Cardiac atrium fibroblast (primary cell): ENCODE data around the gene SCN4A. TPM values are rescaled to one million over a fixed set of nuclear protein-coding genes. Genes with fewer than 3 reads are reported as not detected.

ENCODE experiments used
- total RNA-seq: library from RNA; depleted of rRNA; stranded (reverse); fragments of >200 nt; gene quantifications from 2 replicates; pipeline ENCODE4 v1.2.3, GENCODE V29; 2015

Gene SCN4A
- total RNA-seq: under 0.01 TPM in 1 of 2 replicates, not detected in the other

GRCh38 chr17:63972796-63973195, at the start of gene SCN4A:
Gene SCN4A, minus strand, starts transcription at chr17:63972918. Its CDS starts 77 bp downstream, at chr17:63972841.

GRCh38 chr17:64020056-64020766, 47.5 kb upstream of the SCN4A start, which contains the start of gene ICAM2:
Gene ICAM2, minus strand, starts transcription at chr17:64020633. Its CDS starts 13,942 bp downstream, at chr17:64006691.

GRCh38 chr17:63998050-63998720, 25.5 kb upstream of the SCN4A start, which contains the start of gene PRR29:
Gene PRR29, plus strand, starts transcription at chr17:63998351. Its CDS starts 14 bp downstream, at chr17:63998365.

GRCh38 chr17:63931981-63932561, 40.6 kb downstream of the SCN4A start, which contains the start of gene CD79B:
Gene CD79B, minus strand, starts transcription at chr17:63932331. Its CDS starts 70 bp downstream, at chr17:63932261.

GRCh38 chr17:63918789-63919305, 53.9 kb downstream of the SCN4A start, which contains the start of gene GH1:
Gene GH1, minus strand, starts transcription at chr17:63918839. Its CDS starts 63 bp downstream, at chr17:63918776.

GRCh38 chr17:63911041-63911635, 61.6 kb downstream of the SCN4A start, which contains the start of gene CSHL1:
Gene CSHL1, minus strand, starts transcription at chr17:63911258. Its CDS starts 62 bp downstream, at chr17:63911196.

GRCh38 chr17:63896524-63897354, 76.0 kb downstream of the SCN4A start, which contains the start of gene CSH1:
Gene CSH1, minus strand, starts transcription at chr17:63896574. Its CDS starts 63 bp downstream, at chr17:63896511.

Other genes starting within 250 kb of the SCN4A start
- 15.9 and 20.9 TPM in 2 replicates for gene STRADA, start 231.1 kb downstream of the SCN4A start, total RNA-seq
- 31.4 and 45.4 TPM in 2 replicates for gene CCDC47, start 199.3 kb downstream of the SCN4A start, total RNA-seq
- gene DDX42, start 198.7 kb downstream of the SCN4A start, total RNA-seq: 23.5 and 37.4 TPM in 2 replicates
- 50.9 and 65.0 TPM in 2 replicates for gene PSMC5, start 145.5 kb downstream of the SCN4A start, total RNA-seq
- 22.7 and 39.5 TPM in 2 replicates for gene FTSJ3, start 145.3 kb downstream of the SCN4A start, total RNA-seq
- 124 and 126 TPM in 2 replicates for gene SMARCD2, start 130.2 kb downstream of the SCN4A start, total RNA-seq
- gene CSH2, start 99.2 kb downstream of the SCN4A start, total RNA-seq: not detected in 2 replicates
- not detected in 2 replicates for gene GH2, start 91.0 kb downstream of the SCN4A start, total RNA-seq
- gene CSH1, start 76.3 kb downstream of the SCN4A start, total RNA-seq: not detected in 2 replicates
- not detected in 2 replicates for gene CSHL1, start 61.7 kb downstream of the SCN4A start, total RNA-seq
- gene GH1, start 54.1 kb downstream of the SCN4A start, total RNA-seq: not detected in 2 replicates
- not detected in 2 replicates for gene CD79B, start 40.6 kb downstream of the SCN4A start, total RNA-seq
- 0.16 and 0.18 TPM in 2 replicates for gene PRR29, start 25.4 kb upstream of the SCN4A start, total RNA-seq
- 6.9 and 31.8 TPM in 2 replicates for gene ICAM2, start 47.7 kb upstream of the SCN4A start, total RNA-seq
- gene ERN1, start 157.2 kb upstream of the SCN4A start, total RNA-seq: 5.2 and 13.6 TPM in 2 replicates